GM19397 (cell line): ENCODE data around the gene FAM53C.
"Not testable (repeated sequence)": the region's sequence is repeated elsewhere in the genome, so short reads cannot be mapped to it uniquely, and the experiment has no call there.

Experiments used
- ATAC-seq: cut with Tn5 transposase; IDR thresholded peaks from one replicate; pipeline ENCODE4 v1.9.1; 2021; ENCODE audit warnings: mild to moderate bottlenecking, moderate library complexity; ENCODE audit not compliant: unreplicated experiment

FAM53C gene

GRCh38 chr5:138389332-138389731 is 51.3 kb downstream of the FAM53C start:
- no peak for ATAC-seq

- ATAC-seq, result not testable (repeated sequence)
These were observed 51.8 kb downstream of the FAM53C start for GRCh38 chr5:138389911-138390310.

- ATAC-seq, result no peak
These were observed 53.9 kb downstream of the FAM53C start for GRCh38 chr5:138391859-138392386.
